Adrenal gland (tissue), 12 donors: Measurements from ENCODE around the gene FBXW5. TPM values are rescaled to one million over a fixed set of nuclear protein-coding genes. Genes with fewer than 3 reads are reported as not detected.

Experiments used
- DNase-seq, 7 donors: peaks; one replicate each; pipeline ENCODE4 v3.0.0-alpha.2; 2019 to 2020
- H3K27ac ChIP-seq, 5 donors: fragments of 200-600 bp; sonication (generic) in 4 of 5; 1 replicate in 3 of 5; 2 replicates in 2 of 5; pipeline versions ENCODE4 v1.5.1 to v1.8.0; 2016 to 2020; ENCODE audit warnings: mild to moderate bottlenecking in 1 of 5
- H3K27me3 ChIP-seq: fragments of 200-600 bp; 2 replicates; pipeline ENCODE4 v1.8.0; 2021
- H3K36me3 ChIP-seq, 2 donors: fragments of 200-600 bp; replicated peaks in 1 of 2; 1 replicate in 1 of 2; 2 replicates in 1 of 2; pipeline versions ENCODE4 v1.5.1 to v1.8.0; 2018 to 2022
- H3K4me1 ChIP-seq, 2 donors: fragments of 200-600 bp; replicated peaks in 1 of 2; 1 replicate in 1 of 2; 2 replicates in 1 of 2; pipeline versions ENCODE4 v1.5.1 to v1.8.0; 2018 to 2021
- H3K4me3 ChIP-seq, 4 donors: fragments of 200-600 bp; sonication (generic) in 3 of 4; one replicate each; pipeline ENCODE4 v1.5.1; 2016 to 2018
- H3K9me3 ChIP-seq, 3 donors: fragments of 200-600 bp; sonication (generic) in 1 of 3; replicated peaks in 1 of 3; 1 replicate in 2 of 3; 2 replicates in 1 of 3; pipeline versions ENCODE4 v1.5.1 to v1.8.0; 2016 to 2021
- CTCF ChIP-seq, 6 experiments: fragments of 450-650 bp in 4 of 6; fragments of 200-600 bp in 2 of 6; sonication (generic) in 1 of 6; IDR thresholded peaks; 1 replicate in 5 of 6; 2 replicates in 1 of 6; pipeline versions ENCODE4 v1.5.1 to v1.8.0; 2016 to 2021; ENCODE audit warnings: antibody characterized with exemption in 6 of 6, mild to moderate bottlenecking in 2 of 6, moderate library complexity in 1 of 6
- POLR2A ChIP-seq, 2 donors: fragments of 450-650 bp; IDR thresholded peaks; one replicate each; pipeline ENCODE4 v1.6.1; 2017; ENCODE audit warnings: antibody characterized with exemption in 2 of 2, mild to moderate bottlenecking in 2 of 2, moderate library complexity in 1 of 2
- WGBS, 4 donors: extraction: QIAGEN DNeasy Blood & Tissue Kit in 2 of 4; methylation state at CpG; one replicate each; pipeline versions ENCODE4 v1.1.5 to v1.1.7; 2013 to 2017; 5-methylcytosine and 5-hydroxymethylcytosine counted together
- intact Hi-C, 2 donors: fragments of 100-400 bp; cut with DNase I; formaldehyde crosslinking; loops; one replicate each; pipeline versions ENCODE4 v1.14.1 to v1.15.0; 2022 to 2023
- polyA plus RNA-seq, 3 donors: library from polyadenylated mRNA; stranded (reverse); fragments of 200-250 nt in 2 of 3; fragments of 350-450 nt in 1 of 3; fragmentation: Illumina TruSeq in 1 of 3; extraction: RNeasy Lipid Tissue Mini Kit (QIAGEN cat#74804) in 1 of 3; gene quantifications; one replicate each; pipeline ENCODE4 v1.2.3, GENCODE V29; 2013 to 2014
- total RNA-seq, 9 donors: library from RNA; depleted of rRNA in 4 of 9; stranded (reverse); fragments of >200 nt in 4 of 9; fragments of 120-200 nt in 1 of 9; fragmentation: NEBNext Ultra II Directional in 1 of 9; extraction: Animal tissue kit (Norgen Biotek cat#: 25700) in 1 of 9; gene quantifications; one replicate each; pipeline versions ENCODE4 v1.1.0 to v1.2.4, GENCODE V29; 2013 to 2023
- donor health status: healthy with polysubstance abuse.
- donor health status: Bipolar disorder and iron deficiency.
- donor health status: DM: yes; HTN: yes; CAD: no.
- donor health status: DM: no; HTN: no; CAD: no.
- donor health status: DM: no; HTN: no; CAD: no.
- donor health status: DM: yes; HTN: yes; CAD: no.

Gene FBXW5
- total and polyA plus RNA-seq, 12 donors = 19.2 to 257 (median 139) TPM

- no peak for TF ChIP-seq POLR2A (IDR thresholded peaks at IDR 0.05)
- TF ChIP-seq CTCF (IDR thresholded peaks at IDR 0.05) = no peak
- Histone ChIP-seq H3K4me1 (peaks cover 0 to 7% of the 10 kb centered on the region in 2 donors), H3K4me3 (no peak within 1 kb of the TSS), H3K36me3 (no peaks in the 10 kb centered on the region), H3K9me3 (no peaks in the 10 kb centered on the region), H3K27ac (peak within 1 kb of the TSS in 1 of 5 donors; percentile 68), H3K27me3 (peaks cover 19% of the 10 kb centered on the region)
- 77 to 90% (median 83%) methylated on average over 2 to 18 of the region's 18 CpGs for WGBS, 4 donors
- intact Hi-C loops = no loop called here
- DNase-seq = no peak
Measured at GRCh38 chr9:136982232-136983051, 37.9 kb upstream of the FBXW5 start, which contains the start of gene LCNL1. Gene LCNL1, plus strand, starts transcription at chr9:136982993. Its CDS starts 594 bp downstream, at chr9:136983587.

GRCh38 chr9:136981588-136982231 lies 37.2 kb upstream of the FBXW5 start:
- TF ChIP-seq CTCF (IDR thresholded peaks at IDR 0.05) (no peak), POLR2A (IDR thresholded peaks at IDR 0.05) (no peak)
- Histone ChIP-seq H3K27me3 (peaks cover 19% of the 10 kb centered on the region), H3K4me3 (no peak overlapping the region), H3K27ac (peak overlapping the region in 2 of 5 donors; percentile 5 to 68), H3K4me1 (peaks cover 0 to 7% of the 10 kb centered on the region in 2 donors), H3K36me3 (no peaks in the 10 kb centered on the region), H3K9me3 (no peaks in the 10 kb centered on the region)
- 52 to 73% (median 67%) methylated on average over 3 to 17 of the region's 17 CpGs for WGBS, 4 donors
- peak in 2 of 7 donors; percentile 37 to 68 for DNase-seq
- intact Hi-C loops = no loop called here

- Histone ChIP-seq H3K27me3 (peaks cover 16% of the 10 kb centered on the region), H3K9me3 (no peaks in the 10 kb centered on the region), H3K36me3 (no peaks in the 10 kb centered on the region), H3K4me3 (no peak overlapping the region), H3K4me1 (peaks cover 0 to 7% of the 10 kb centered on the region in 2 donors), H3K27ac (peak overlapping the region in 2 of 5 donors; percentile 5 to 58)
- 80 to 92% (median 90%) methylated on average over 11 to 16 of the region's 16 CpGs for WGBS, 4 donors
- intact Hi-C loops = no loop called here
- TF ChIP-seq CTCF (IDR thresholded peaks at IDR 0.05) = no peak
- no peak for TF ChIP-seq POLR2A (IDR thresholded peaks at IDR 0.05)
- no peak for DNase-seq
Measured at GRCh38 chr9:136980669-136981478, 36.3 kb upstream of the FBXW5 start.
